Thyroid gland (tissue), 4 donors: Measurements from ENCODE around the gene DYNLRB2. TPM values are rescaled to one million over a fixed set of nuclear protein-coding genes. Genes with fewer than 3 reads are reported as not detected.

Experiments
- DNase-seq, 2 donors: peaks; one replicate each; pipeline ENCODE4 v3.0.0-alpha.2; 2019
- H3K27ac ChIP-seq, 3 donors: fragments of 200-600 bp; sonication (generic); 1 replicate in 2 of 3; 2 replicates in 1 of 3; pipeline ENCODE4 v1.5.1; 2016 to 2019; ENCODE audit warnings: mild to moderate bottlenecking in 1 of 3, moderate library complexity in 1 of 3
- H3K27me3 ChIP-seq: fragments of 200-600 bp; sonication (generic); one replicate; pipeline ENCODE4 v1.5.1; 2019
- H3K36me3 ChIP-seq, 2 donors: fragments of 200-600 bp; sonication (generic); one replicate each; pipeline ENCODE4 v1.5.1; 2016 to 2019
- H3K4me1 ChIP-seq, 2 donors: fragments of 200-600 bp; sonication (generic); one replicate each; pipeline ENCODE4 v1.5.1; 2017 to 2019
- H3K4me3 ChIP-seq, 3 donors: fragments of 200-600 bp; sonication (generic); replicated peaks in 1 of 3; 1 replicate in 2 of 3; 2 replicates in 1 of 3; pipeline ENCODE4 v1.5.1; 2016; ENCODE audit warnings: mild to moderate bottlenecking in 1 of 3
- H3K9me3 ChIP-seq: fragments of 200-600 bp; sonication (generic); one replicate; pipeline ENCODE4 v1.5.1; 2017
- POLR2A ChIP-seq, 2 donors: fragments of 450-650 bp; IDR thresholded peaks; one replicate each; pipeline ENCODE4 v1.6.1; 2017; ENCODE audit warnings: antibody characterized with exemption in 2 of 2, mild to moderate bottlenecking in 2 of 2, moderate library complexity in 1 of 2
- WGBS, 2 donors: methylation state at CpG; one replicate each; pipeline ENCODE4 v1.1.5; 2017; 5-methylcytosine and 5-hydroxymethylcytosine counted together
- intact Hi-C: fragments of 100-400 bp; cut with DNase I; formaldehyde crosslinking; loops from one replicate; pipeline ENCODE4 v1.15.1; 2023
- total RNA-seq, 4 donors: library from RNA; depleted of rRNA; stranded (reverse); fragments of >200 nt; gene quantifications; one replicate each; pipeline ENCODE4 v1.2.3, GENCODE V29; 2016
- TF ChIP-seq, protein P1 (sequence below), 6 experiments: fragments of 200-600 bp in 3 of 6; fragments of 450-650 bp in 3 of 6; sonication (generic) in 3 of 6; IDR thresholded peaks; one replicate each; pipeline ENCODE4 v1.5.1; 2016 to 2019; ENCODE audit warnings: antibody characterized with exemption in 6 of 6, mild to moderate bottlenecking in 2 of 6, inconsistent platforms in 1 of 6, moderate library complexity in 1 of 6

DYNLRB2 gene
- total RNA-seq, 4 donors from 2014 or later = 6.4 to 11.6 (median 6.7) TPM; not detected in 1

DNA sequence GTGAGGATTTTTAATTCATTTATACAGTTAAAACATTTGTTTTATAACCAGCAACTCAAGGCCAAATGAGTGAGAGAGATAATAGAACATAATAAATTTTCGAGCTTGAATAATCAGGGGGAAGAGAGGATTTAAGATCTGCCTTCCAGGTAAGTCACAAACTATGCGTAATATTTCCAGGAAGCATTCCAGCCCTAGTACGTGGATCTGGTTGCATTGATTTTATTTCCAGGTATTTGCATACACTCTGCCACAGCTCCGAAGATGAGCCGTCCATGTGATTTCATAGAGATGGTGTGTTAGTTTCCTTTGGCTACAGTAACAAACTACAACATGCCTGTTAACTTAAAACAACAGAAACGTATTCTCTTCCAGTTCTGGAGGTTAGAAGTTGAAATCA, 3.5 kb downstream of the DYNLRB2 start:
- 79 to 83% methylated on average over 6 of the region's 6 CpGs for WGBS, 2 donors
- no peak overlapping the region for H3K4me3 ChIP-seq
- no peaks in the 10 kb centered on the region for H3K27me3 ChIP-seq
- no peaks in the 10 kb centered on the region for H3K9me3 ChIP-seq
- peaks cover 3 to 4% of the 10 kb centered on the region in 2 donors for H3K4me1 ChIP-seq
- no peaks in the 10 kb centered on the region for H3K36me3 ChIP-seq
- no peak overlapping the region for H3K27ac ChIP-seq
- intact Hi-C loops = no loop called here
- TF ChIP-seq, protein P1, sequence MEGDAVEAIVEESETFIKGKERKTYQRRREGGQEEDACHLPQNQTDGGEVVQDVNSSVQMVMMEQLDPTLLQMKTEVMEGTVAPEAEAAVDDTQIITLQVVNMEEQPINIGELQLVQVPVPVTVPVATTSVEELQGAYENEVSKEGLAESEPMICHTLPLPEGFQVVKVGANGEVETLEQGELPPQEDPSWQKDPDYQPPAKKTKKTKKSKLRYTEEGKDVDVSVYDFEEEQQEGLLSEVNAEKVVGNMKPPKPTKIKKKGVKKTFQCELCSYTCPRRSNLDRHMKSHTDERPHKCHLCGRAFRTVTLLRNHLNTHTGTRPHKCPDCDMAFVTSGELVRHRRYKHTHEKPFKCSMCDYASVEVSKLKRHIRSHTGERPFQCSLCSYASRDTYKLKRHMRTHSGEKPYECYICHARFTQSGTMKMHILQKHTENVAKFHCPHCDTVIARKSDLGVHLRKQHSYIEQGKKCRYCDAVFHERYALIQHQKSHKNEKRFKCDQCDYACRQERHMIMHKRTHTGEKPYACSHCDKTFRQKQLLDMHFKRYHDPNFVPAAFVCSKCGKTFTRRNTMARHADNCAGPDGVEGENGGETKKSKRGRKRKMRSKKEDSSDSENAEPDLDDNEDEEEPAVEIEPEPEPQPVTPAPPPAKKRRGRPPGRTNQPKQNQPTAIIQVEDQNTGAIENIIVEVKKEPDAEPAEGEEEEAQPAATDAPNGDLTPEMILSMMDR (IDR thresholded peaks at IDR 0.05) = no peak
- no peak for TF ChIP-seq POLR2A (IDR thresholded peaks at IDR 0.05)
- DNase-seq = no peak

DNA sequence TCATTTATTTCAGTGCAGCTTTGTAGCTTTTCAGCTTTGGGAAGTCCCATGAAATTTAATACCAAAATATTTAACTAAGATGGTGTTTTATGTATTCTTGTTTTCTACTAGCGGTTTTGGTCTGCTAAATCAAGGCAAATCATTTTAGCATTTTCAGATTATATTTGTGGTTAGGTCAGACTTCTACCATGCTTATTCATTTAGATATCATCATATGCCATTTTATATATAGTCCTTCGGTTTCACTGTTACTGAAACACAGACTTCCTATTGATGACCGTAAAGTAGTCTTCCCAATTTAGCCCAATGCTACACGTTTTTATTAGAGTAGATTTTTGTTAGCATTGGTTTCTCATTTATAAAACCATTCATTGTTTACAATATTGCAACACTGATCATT, 5.5 kb downstream of the DYNLRB2 start:
- Histone ChIP-seq H3K27ac (no peak overlapping the region), H3K4me1 (no peaks in the 10 kb centered on the region), H3K36me3 (no peaks in the 10 kb centered on the region), H3K4me3 (no peak overlapping the region), H3K9me3 (no peaks in the 10 kb centered on the region), H3K27me3 (no peaks in the 10 kb centered on the region)
- WGBS, 2 donors = 76 to 79% methylated on average over 4 of the region's 4 CpGs
- intact Hi-C loops = no loop called here
- DNase-seq = no peak
- TF ChIP-seq, protein P1 (IDR thresholded peaks at IDR 0.05) = no peak

GRCh38 chr16:80547145-80547544, 6.4 kb downstream of the DYNLRB2 start:
- H3K27me3 ChIP-seq = no peaks in the 10 kb centered on the region
- no peak overlapping the region for H3K4me3 ChIP-seq
- H3K27ac ChIP-seq = no peak overlapping the region
- H3K4me1 ChIP-seq = no peaks in the 10 kb centered on the region
- 92 to 96% methylated on average over 2 of the region's 2 CpGs for WGBS, 2 donors
- TF ChIP-seq, protein P1 (IDR thresholded peaks at IDR 0.05) = no peak
- no peak for TF ChIP-seq POLR2A (IDR thresholded peaks at IDR 0.05)
- H3K36me3 ChIP-seq = no peaks in the 10 kb centered on the region
- no peaks in the 10 kb centered on the region for H3K9me3 ChIP-seq
- DNase-seq = no peak
- intact Hi-C loops = no loop called here

- Histone ChIP-seq H3K36me3 (no peaks in the 10 kb centered on the region), H3K27me3 (no peaks in the 10 kb centered on the region), H3K27ac (no peak overlapping the region), H3K9me3 (no peaks in the 10 kb centered on the region), H3K4me1 (no peaks in the 10 kb centered on the region), H3K4me3 (no peak overlapping the region)
- intact Hi-C loops = no loop called here
- TF ChIP-seq, protein P1 (IDR thresholded peaks at IDR 0.05) = no peak
- no peak for TF ChIP-seq POLR2A (IDR thresholded peaks at IDR 0.05)
- 71 to 77% methylated on average over 5 of the region's 5 CpGs for WGBS, 2 donors
- no peak for DNase-seq
Observed at GRCh38 chr16:80552277-80552676, 11.5 kb downstream of the DYNLRB2 start.

GRCh38 chr16:80554033-80554432, 13.2 kb downstream of the DYNLRB2 start:
- no peak overlapping the region for H3K27ac ChIP-seq

More at GRCh38 chr16:80554033-80554432, 13.2 kb downstream of the DYNLRB2 start:
- intact Hi-C loops = no loop called here
- no peaks in the 10 kb centered on the region for H3K9me3 ChIP-seq
- H3K4me3 ChIP-seq = no peak overlapping the region
- H3K36me3 ChIP-seq = no peaks in the 10 kb centered on the region
- H3K4me1 ChIP-seq = no peaks in the 10 kb centered on the region
- 26 to 29% methylated on average over 2 of the region's 2 CpGs for WGBS, 2 donors
- no peaks in the 10 kb centered on the region for H3K27me3 ChIP-seq
- TF ChIP-seq, protein P1 (IDR thresholded peaks at IDR 0.05) = no peak
- TF ChIP-seq POLR2A (IDR thresholded peaks at IDR 0.05) = no peak
- no peak for DNase-seq
